ENCODE results near the gene MKLN1. TPM values are rescaled to one million over a fixed set of nuclear protein-coding genes. Genes with fewer than 3 reads are reported as not detected.
"Not testable (repeated sequence)": the region's sequence is repeated elsewhere in the genome, so short reads cannot be mapped to it uniquely, and the experiment has no call there.

The MKLN1 gene
- total and polyA plus RNA-seq, 4 donors, result 7.1 to 48.4 (median 25.5) TPM

DNA sequence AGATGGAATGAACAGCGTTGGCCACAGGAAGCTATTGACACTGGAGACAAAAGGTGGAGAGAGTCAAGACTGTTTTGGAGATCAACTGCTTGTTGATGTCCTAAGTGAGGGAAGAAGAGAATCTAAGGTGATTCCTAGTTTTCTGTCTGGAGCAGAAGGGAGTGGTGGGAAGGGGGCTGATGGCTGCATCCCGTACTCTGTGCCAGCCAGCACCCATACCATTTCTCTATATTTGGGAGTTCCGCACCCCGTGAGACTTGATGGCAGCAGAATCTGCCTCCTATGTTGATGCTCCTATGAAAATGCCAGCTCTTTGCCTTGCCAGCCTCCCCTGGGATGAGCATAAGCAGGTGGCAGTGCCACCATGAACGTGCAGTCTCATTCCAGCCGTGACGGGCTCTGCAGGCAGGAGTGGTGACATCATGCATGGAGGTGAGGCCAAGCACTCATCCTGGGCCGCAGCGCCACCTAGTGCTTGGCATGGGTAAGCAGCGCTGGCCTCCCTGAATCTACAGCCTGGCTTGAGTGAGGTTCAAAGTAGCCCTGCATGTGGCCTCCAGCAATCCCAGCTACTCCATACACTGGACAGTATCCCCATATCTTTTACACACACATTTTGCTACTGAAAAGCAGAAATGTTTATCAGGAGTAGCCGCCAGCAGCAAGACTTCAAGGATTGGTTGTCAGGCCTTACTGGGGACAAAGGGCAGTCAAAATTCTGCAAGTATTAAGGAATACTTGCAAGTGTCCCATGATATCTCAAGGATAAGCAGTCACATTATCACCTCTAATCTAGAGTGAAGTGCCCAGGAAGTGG, 185.8 kb downstream of the MKLN1 start:
- peak; percentile 87 for DNase-seq (ENCODE audit: low spot score)
- H3K9me3 ChIP-seq (ENCODE audit: control insufficient read depth in 4 of 4, low read length in 3 of 4), result no peaks in the 10 kb centered on the region
- H3K4me1 ChIP-seq (ENCODE audit: control insufficient read depth in 4 of 4, insufficient read depth in 4 of 4, low read length in 3 of 4), result peaks cover 0 to 4% (median 3%) of the 10 kb centered on the region in 4 donors
- H3K36me3 ChIP-seq (ENCODE audit: control insufficient read depth in 4 of 4, insufficient read depth in 3 of 4, low read depth in 1 of 4, low read length in 3 of 4), result no peaks in the 10 kb centered on the region
- no peak overlapping the region for H3K9ac ChIP-seq (ENCODE audit: low read depth in 1 of 2, low read length in 2 of 2)
- H3K4me3 ChIP-seq (ENCODE audit: low read depth in 1 of 3, low read length in 3 of 3), result no peak overlapping the region
- H3K27ac ChIP-seq (ENCODE audit: low read depth in 1 of 2, low read length in 2 of 2), result no peak overlapping the region
- H3K27me3 ChIP-seq (ENCODE audit: control insufficient read depth in 4 of 4, insufficient read depth in 4 of 4, low read length in 3 of 4), result no peaks in the 10 kb centered on the region
- WGBS, result 39% methylated on average over 11 of the region's 11 CpGs
- TF ChIP-seq, protein P1, sequence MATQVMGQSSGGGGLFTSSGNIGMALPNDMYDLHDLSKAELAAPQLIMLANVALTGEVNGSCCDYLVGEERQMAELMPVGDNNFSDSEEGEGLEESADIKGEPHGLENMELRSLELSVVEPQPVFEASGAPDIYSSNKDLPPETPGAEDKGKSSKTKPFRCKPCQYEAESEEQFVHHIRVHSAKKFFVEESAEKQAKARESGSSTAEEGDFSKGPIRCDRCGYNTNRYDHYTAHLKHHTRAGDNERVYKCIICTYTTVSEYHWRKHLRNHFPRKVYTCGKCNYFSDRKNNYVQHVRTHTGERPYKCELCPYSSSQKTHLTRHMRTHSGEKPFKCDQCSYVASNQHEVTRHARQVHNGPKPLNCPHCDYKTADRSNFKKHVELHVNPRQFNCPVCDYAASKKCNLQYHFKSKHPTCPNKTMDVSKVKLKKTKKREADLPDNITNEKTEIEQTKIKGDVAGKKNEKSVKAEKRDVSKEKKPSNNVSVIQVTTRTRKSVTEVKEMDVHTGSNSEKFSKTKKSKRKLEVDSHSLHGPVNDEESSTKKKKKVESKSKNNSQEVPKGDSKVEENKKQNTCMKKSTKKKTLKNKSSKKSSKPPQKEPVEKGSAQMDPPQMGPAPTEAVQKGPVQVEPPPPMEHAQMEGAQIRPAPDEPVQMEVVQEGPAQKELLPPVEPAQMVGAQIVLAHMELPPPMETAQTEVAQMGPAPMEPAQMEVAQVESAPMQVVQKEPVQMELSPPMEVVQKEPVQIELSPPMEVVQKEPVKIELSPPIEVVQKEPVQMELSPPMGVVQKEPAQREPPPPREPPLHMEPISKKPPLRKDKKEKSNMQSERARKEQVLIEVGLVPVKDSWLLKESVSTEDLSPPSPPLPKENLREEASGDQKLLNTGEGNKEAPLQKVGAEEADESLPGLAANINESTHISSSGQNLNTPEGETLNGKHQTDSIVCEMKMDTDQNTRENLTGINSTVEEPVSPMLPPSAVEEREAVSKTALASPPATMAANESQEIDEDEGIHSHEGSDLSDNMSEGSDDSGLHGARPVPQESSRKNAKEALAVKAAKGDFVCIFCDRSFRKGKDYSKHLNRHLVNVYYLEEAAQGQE (IDR thresholded peaks at IDR 0.05), result no peak
- TF ChIP-seq, protein P2, sequence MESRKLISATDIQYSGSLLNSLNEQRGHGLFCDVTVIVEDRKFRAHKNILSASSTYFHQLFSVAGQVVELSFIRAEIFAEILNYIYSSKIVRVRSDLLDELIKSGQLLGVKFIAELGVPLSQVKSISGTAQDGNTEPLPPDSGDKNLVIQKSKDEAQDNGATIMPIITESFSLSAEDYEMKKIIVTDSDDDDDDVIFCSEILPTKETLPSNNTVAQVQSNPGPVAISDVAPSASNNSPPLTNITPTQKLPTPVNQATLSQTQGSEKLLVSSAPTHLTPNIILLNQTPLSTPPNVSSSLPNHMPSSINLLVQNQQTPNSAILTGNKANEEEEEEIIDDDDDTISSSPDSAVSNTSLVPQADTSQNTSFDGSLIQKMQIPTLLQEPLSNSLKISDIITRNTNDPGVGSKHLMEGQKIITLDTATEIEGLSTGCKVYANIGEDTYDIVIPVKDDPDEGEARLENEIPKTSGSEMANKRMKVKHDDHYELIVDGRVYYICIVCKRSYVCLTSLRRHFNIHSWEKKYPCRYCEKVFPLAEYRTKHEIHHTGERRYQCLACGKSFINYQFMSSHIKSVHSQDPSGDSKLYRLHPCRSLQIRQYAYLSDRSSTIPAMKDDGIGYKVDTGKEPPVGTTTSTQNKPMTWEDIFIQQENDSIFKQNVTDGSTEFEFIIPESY (IDR thresholded peaks at IDR 0.05), result no peak
- TF ChIP-seq EGR1 (IDR thresholded peaks at IDR 0.05; ENCODE audit: low read depth in 2 of 2), result no peak
- TF ChIP-seq, protein P3, sequence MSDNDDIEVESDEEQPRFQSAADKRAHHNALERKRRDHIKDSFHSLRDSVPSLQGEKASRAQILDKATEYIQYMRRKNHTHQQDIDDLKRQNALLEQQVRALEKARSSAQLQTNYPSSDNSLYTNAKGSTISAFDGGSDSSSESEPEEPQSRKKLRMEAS (IDR thresholded peaks at IDR 0.05), result no peak
- no peak for TF ChIP-seq TAF1 (conservative IDR thresholded peaks at IDR 0.05)
- TF ChIP-seq, protein P4, sequence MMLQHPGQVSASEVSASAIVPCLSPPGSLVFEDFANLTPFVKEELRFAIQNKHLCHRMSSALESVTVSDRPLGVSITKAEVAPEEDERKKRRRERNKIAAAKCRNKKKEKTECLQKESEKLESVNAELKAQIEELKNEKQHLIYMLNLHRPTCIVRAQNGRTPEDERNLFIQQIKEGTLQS (IDR thresholded peaks at IDR 0.05), result peak; percentile 63
- TF ChIP-seq RXRA (IDR thresholded peaks at IDR 0.05), result no peak
- no peak for TF ChIP-seq GABPA (IDR thresholded peaks at IDR 0.05 in 1 of 2, conservative IDR thresholded peaks at IDR 0.05 in 1 of 2)
- no peak for TF ChIP-seq SP1 (IDR thresholded peaks at IDR 0.05)
- TF ChIP-seq FOXA2 (IDR thresholded peaks at IDR 0.05), result no peak
- no peak for TF ChIP-seq NR2F2 (IDR thresholded peaks at IDR 0.05)
- no peak for TF ChIP-seq FOXA1 (IDR thresholded peaks at IDR 0.05)
- TF ChIP-seq JUND (IDR thresholded peaks at IDR 0.05), result peak; percentile 77 to 78
- peak; percentile 89 to 95 for TF ChIP-seq RAD21 (IDR thresholded peaks at IDR 0.05)
- TF ChIP-seq CTCF (IDR thresholded peaks at IDR 0.05; ENCODE audit: low read depth, low read length, missing input control), result peak; percentile 95
- no peak for TF ChIP-seq HNF4G (IDR thresholded peaks at IDR 0.05)
- TF ChIP-seq YY1 (IDR thresholded peaks at IDR 0.05), result no peak
- no peak for TF ChIP-seq HNF4A (conservative IDR thresholded peaks at IDR 0.05)

GRCh38 chr7:131515471-131515870, 187.8 kb downstream of the MKLN1 start:
- H3K9ac ChIP-seq (ENCODE audit: low read depth in 1 of 2, low read length in 2 of 2); H3K27ac ChIP-seq (ENCODE audit: low read depth in 1 of 2, low read length in 2 of 2): not testable (repeated sequence)

More at GRCh38 chr7:131515471-131515870, 187.8 kb downstream of the MKLN1 start:
- H3K36me3 ChIP-seq (ENCODE audit: control insufficient read depth in 4 of 4, insufficient read depth in 3 of 4, low read depth in 1 of 4, low read length in 3 of 4); DNase-seq (ENCODE audit: low spot score); H3K27me3 ChIP-seq (ENCODE audit: control insufficient read depth in 4 of 4, insufficient read depth in 4 of 4, low read length in 3 of 4); H3K4me1 ChIP-seq (ENCODE audit: control insufficient read depth in 4 of 4, insufficient read depth in 4 of 4, low read length in 3 of 4); H3K9me3 ChIP-seq (ENCODE audit: control insufficient read depth in 4 of 4, low read length in 3 of 4); H3K4me3 ChIP-seq (ENCODE audit: low read depth in 1 of 3, low read length in 3 of 3): not testable (repeated sequence)
- 91% methylated on average over 7 of the region's 7 CpGs for WGBS
